GM21528 (cell line): ENCODE measurements around the gene PLEK2.
A peak's percentile ranks its signal among the peaks of the same experiment; 100 is the strongest.
"Not testable (repeated sequence)": the region's sequence is repeated elsewhere in the genome, so short reads cannot be mapped to it uniquely, and the experiment has no call there.

Source experiments
- ATAC-seq: cut with Tn5 transposase; IDR thresholded peaks from one replicate; pipeline ENCODE4 v1.9.1; 2021; ENCODE audit warnings: mild to moderate bottlenecking, moderate library complexity; ENCODE audit not compliant: unreplicated experiment, low FRiP score

The PLEK2 gene

GRCh38 chr14:67370830-67371229, 41.1 kb downstream of the PLEK2 start:
- ATAC-seq = no peak

GRCh38 chr14:67365476-67365875, 46.5 kb downstream of the PLEK2 start:
- ATAC-seq = no peak

- ATAC-seq = peak; percentile 27
These were observed 51.3 kb downstream of the PLEK2 start for GRCh38 chr14:67360470-67361206.

- peak; percentile 90 for ATAC-seq
These were observed 52.0 kb downstream of the PLEK2 start, which contains the start of the genes ATP6V1D and EIF2S1 for GRCh38 chr14:67359775-67360469. ATP6V1D (minus strand) TSS chr14:67359804; CDS start chr14:67359698, 106 bp downstream. EIF2S1 (plus strand) TSS chr14:67360328; CDS start chr14:67364768, 4,440 bp downstream.

GRCh38 chr14:67358924-67359774, 52.8 kb downstream of the PLEK2 start:
- ATAC-seq = peak; percentile 1

- no peak for ATAC-seq
These were observed 54.0 kb downstream of the PLEK2 start for GRCh38 chr14:67357969-67358354.

- no peak for ATAC-seq
These were observed 54.6 kb downstream of the PLEK2 start for GRCh38 chr14:67357186-67357968.

- ATAC-seq = no peak
These were observed 59.9 kb downstream of the PLEK2 start for GRCh38 chr14:67352055-67352454.

- ATAC-seq = no peak
These were observed 66.4 kb downstream of the PLEK2 start for GRCh38 chr14:67345583-67345982.

- ATAC-seq = no peak
These were observed 68.2 kb downstream of the PLEK2 start for GRCh38 chr14:67343601-67344230.

GRCh38 chr14:67341231-67341630, 70.7 kb downstream of the PLEK2 start:
- ATAC-seq = not testable (repeated sequence)
